ENCODE measurements around the gene ZNF217. TPM values are rescaled to one million over a fixed set of nuclear protein-coding genes. Genes with fewer than 3 reads are reported as not detected.
"Not testable (repeated sequence)": the region's sequence is repeated elsewhere in the genome, so short reads cannot be mapped to it uniquely, and the experiment has no call there.

ZNF217 gene
- 76.3 and 84.4 TPM in 2 replicates for total RNA-seq (ENCODE audit: low replicate concordance)

- not testable (repeated sequence) for H3K9me3 ChIP-seq (ENCODE audit: low read depth); H3K27me3 ChIP-seq; H2AFZ ChIP-seq (replicated peaks); H3K9me3 Mint-ChIP-seq; H3K27me3 Mint-ChIP-seq (ENCODE audit: insufficient read depth, low read depth); H3K36me3 ChIP-seq; H3K36me3 Mint-ChIP-seq
- H3K4me1 ChIP-seq = peaks cover 46% of the 10 kb centered on the region
- peaks cover 51% of the 10 kb centered on the region for H3F3A ChIP-seq (ENCODE audit: low read depth)
- H3K79me2 ChIP-seq (ENCODE audit: low read depth) = peaks cover 49% of the 10 kb centered on the region
- peak within 1 kb of the TSS; percentile 95 for H3K4me3 ChIP-seq
- H3K4me3 Mint-ChIP-seq = peak within 1 kb of the TSS; percentile 98
- peak within 1 kb of the TSS; percentile 98 for H3K27ac Mint-ChIP-seq
- peak; percentile 87 for DNase-seq (ENCODE audit: low spot score)
- H3K4me2 ChIP-seq = peak within 1 kb of the TSS; percentile 96
- peak within 1 kb of the TSS; percentile 70 for H3K9ac ChIP-seq
- peaks cover 58% of the 10 kb centered on the region for H3K4me1 Mint-ChIP-seq
- peak within 1 kb of the TSS; percentile 91 for H3K27ac ChIP-seq
- H4K20me1 ChIP-seq (ENCODE audit: low read depth) = peaks cover 19% of the 10 kb centered on the region
Observed at GRCh38 chr20:53593466-53594007, at the start of gene ZNF217. TSS of gene ZNF217 (minus strand) at chr20:53593839. CDS start at chr20:53582826, 11,013 bp downstream.

GRCh38 chr20:53643031-53643832, 49.6 kb upstream of the ZNF217 start:
- H3K27ac Mint-ChIP-seq = peak overlapping the region; percentile 84
- no peak for DNase-seq (ENCODE audit: low spot score)
- H2AFZ ChIP-seq (replicated peaks) = peak overlapping the region; percentile 39

GRCh38 chr20:53642196-53643030, 48.8 kb upstream of the ZNF217 start:
- Mint-ChIP-seq H3K36me3 (no peaks in the 10 kb centered on the region), H3K27ac (peak overlapping the region; percentile 84), H3K4me3 (no peak overlapping the region), H3K4me1 (peaks cover 16% of the 10 kb centered on the region), H3K27me3 (ENCODE audit: insufficient read depth, low read depth) (peaks cover 3% of the 10 kb centered on the region), H3K9me3 (no peaks in the 10 kb centered on the region)
- TF ChIP-seq CTCF (IDR thresholded peaks at IDR 0.05) = no peak
- TF ChIP-seq EZH2 (IDR thresholded peaks at IDR 0.05) = no peak
- TF ChIP-seq EZH2phosphoT487 (IDR thresholded peaks at IDR 0.05) = no peak
- Histone ChIP-seq H3K4me1 (peaks cover 13% of the 10 kb centered on the region), H2AFZ (replicated peaks) (peak overlapping the region; percentile 39), H4K20me1 (ENCODE audit: low read depth) (no peaks in the 10 kb centered on the region), H3K9me3 (ENCODE audit: low read depth) (no peaks in the 10 kb centered on the region), H3K4me3 (no peak overlapping the region), H3K36me3 (no peaks in the 10 kb centered on the region), H3K4me2 (peak overlapping the region; percentile 45), H3K79me2 (ENCODE audit: low read depth) (no peaks in the 10 kb centered on the region), H3F3A (ENCODE audit: low read depth) (peaks cover 4% of the 10 kb centered on the region), H3K9ac (no peak overlapping the region), H3K27me3 (no peaks in the 10 kb centered on the region), H3K27ac (no peak overlapping the region)
- DNase-seq (ENCODE audit: low spot score) = peak; percentile 65

More at GRCh38 chr20:53643031-53643832, 49.6 kb upstream of the ZNF217 start:
- Histone ChIP-seq H3K27me3 (no peaks in the 10 kb centered on the region), H3K27ac (no peak overlapping the region), H3K36me3 (no peaks in the 10 kb centered on the region), H3K4me2 (peak overlapping the region; percentile 45), H3K9ac (no peak overlapping the region), H3K4me1 (peaks cover 13% of the 10 kb centered on the region), H4K20me1 (ENCODE audit: low read depth) (no peaks in the 10 kb centered on the region), H3K4me3 (no peak overlapping the region), H3K79me2 (ENCODE audit: low read depth) (no peaks in the 10 kb centered on the region), H3K9me3 (ENCODE audit: low read depth) (no peaks in the 10 kb centered on the region), H3F3A (ENCODE audit: low read depth) (peaks cover 4% of the 10 kb centered on the region)
- Mint-ChIP-seq H3K27me3 (ENCODE audit: insufficient read depth, low read depth) (no peaks in the 10 kb centered on the region), H3K36me3 (no peaks in the 10 kb centered on the region), H3K4me3 (no peak overlapping the region), H3K4me1 (peaks cover 16% of the 10 kb centered on the region), H3K9me3 (no peaks in the 10 kb centered on the region)
- TF ChIP-seq CTCF (IDR thresholded peaks at IDR 0.05) (no peak), EZH2phosphoT487 (IDR thresholded peaks at IDR 0.05) (no peak), EZH2 (IDR thresholded peaks at IDR 0.05) (no peak)

All from neural progenitor cell (in vitro differentiated cells).